IMR-90 (cell line): ENCODE measurements around the gene TMEM130. TPM values are rescaled to one million over a fixed set of nuclear protein-coding genes. Genes with fewer than 3 reads are reported as not detected.

Experiments used
- ATAC-seq: fragments of 200-7000 bp; cut with Tn5 transposase; 2 replicates; pipeline ENCODE4 v1.9.1; 2020; ENCODE audit warnings: low read depth, mild to moderate bottlenecking, moderate library complexity
- BruUV-seq: library from RNA; stranded (reverse); fragments of 400-500 nt; replicated peaks from 2 replicates; lab custom pipeline; 2021; lab: Mats Ljungman, UMichigan
- CTCF ChIA-PET: fragments of 300-600 bp; formaldehyde crosslinking; extraction: SDS; loops from one replicate; lab custom pipeline; 2021; ENCODE audit warnings: antibody characterized with exemption; lab: Yijun Ruan, JAX
- POLR2A ChIA-PET: fragments of 300-600 bp; sonication (Branson Sonifier 250); formaldehyde crosslinking; loops from one replicate; lab custom pipeline; 2022; ENCODE audit warnings: antibody characterized with exemption; ENCODE audit not compliant: unreplicated experiment; lab: Charles Lee
- DNase-seq: peaks from one replicate; pipeline ENCODE4 v3.0.0; 2013
- H2AFZ ChIP-seq: replicated peaks from 2 replicates; pipeline ENCODE3; 2013; ENCODE audit warnings: low read length, mild to moderate bottlenecking; ENCODE audit not compliant: poor library complexity
- H2AK5ac ChIP-seq: 2 replicates; pipeline ENCODE4 v1.6.1; 2013; ENCODE audit warnings: low read depth, low read length, inconsistent platforms
- H2AK9ac ChIP-seq: replicated peaks from 2 replicates; pipeline ENCODE3; 2013; ENCODE audit warnings: mild to moderate bottlenecking, low read depth, low read length, moderate library complexity; ENCODE audit not compliant: poor library complexity
- H2BK120ac ChIP-seq: 2 replicates; pipeline ENCODE4 v1.6.1; 2013; ENCODE audit warnings: low read depth, low read length, inconsistent platforms
- H2BK15ac ChIP-seq: 3 replicates; pipeline ENCODE4 v1.6.1; 2013; ENCODE audit warnings: low read depth, low read length, inconsistent platforms
- H2BK20ac ChIP-seq: 2 replicates; pipeline ENCODE4 v1.6.1; 2013; ENCODE audit warnings: low read depth, mild to moderate bottlenecking, inconsistent platforms, low read length, moderate library complexity
- H2BK5ac ChIP-seq: 2 replicates; pipeline ENCODE4 v1.6.1; 2013; ENCODE audit warnings: mild to moderate bottlenecking, low read depth, low read length, inconsistent platforms; ENCODE audit not compliant: poor library complexity, severe bottlenecking
- H3K14ac ChIP-seq: replicated peaks from 2 replicates; pipeline ENCODE4 v1.6.1; 2013; ENCODE audit warnings: low read depth, low read length, inconsistent platforms
- H3K18ac ChIP-seq: 2 replicates; pipeline ENCODE4 v1.6.1; 2013; ENCODE audit warnings: low read depth, low read length, control low read depth
- H3K23ac ChIP-seq: 2 replicates; pipeline ENCODE4 v1.6.1; 2013; ENCODE audit warnings: low read depth, low read length, inconsistent platforms
- H3K27ac ChIP-seq: 2 replicates; pipeline ENCODE4 v1.5.1; 2013; ENCODE audit warnings: mild to moderate bottlenecking, control low read depth, low read length; ENCODE audit not compliant: insufficient read depth
- H3K27me3 ChIP-seq: 2 replicates; pipeline ENCODE4 v1.6.1; 2013; ENCODE audit warnings: low read length; ENCODE audit not compliant: control insufficient read depth, insufficient read depth
- H3K36me3 ChIP-seq: 2 replicates; pipeline ENCODE4 v1.6.1; 2013; ENCODE audit warnings: low read length, mixed read lengths; ENCODE audit not compliant: control insufficient read depth, insufficient read depth
- H3K4ac ChIP-seq: 2 replicates; pipeline ENCODE4 v1.6.1; 2013; ENCODE audit warnings: low read depth, low read length, inconsistent platforms
- H3K4me1 ChIP-seq: 2 replicates; pipeline ENCODE4 v1.6.1; 2013; ENCODE audit warnings: low read length, mixed read lengths; ENCODE audit not compliant: control insufficient read depth, insufficient read depth
- H3K4me2 ChIP-seq: 2 replicates; pipeline ENCODE4 v1.6.1; 2013; ENCODE audit warnings: low read depth, mild to moderate bottlenecking, control low read depth, low read length, moderate library complexity
- H3K4me3 ChIP-seq: 2 replicates; pipeline ENCODE4 v1.5.1; 2013; ENCODE audit warnings: low read depth, mild to moderate bottlenecking, control low read depth, low read length, moderate library complexity; ENCODE audit not compliant: insufficient read depth
- H3K56ac ChIP-seq: 2 replicates; pipeline ENCODE4 v1.6.1; 2013; ENCODE audit warnings: low read length, inconsistent platforms; ENCODE audit not compliant: insufficient read depth; ENCODE audit errors: extremely low read depth
- H3K79me1 ChIP-seq, 2 experiments: 2 replicates each; pipeline ENCODE4 v1.6.1; 2013; ENCODE audit warnings: low read length in 2 of 2, inconsistent platforms in 1 of 2, low read depth in 1 of 2
- H3K9ac ChIP-seq: 2 replicates; pipeline ENCODE4 v1.6.1; 2013; ENCODE audit warnings: low read depth, low read length, control low read depth
- H3K9me1 ChIP-seq: 2 replicates; pipeline ENCODE4 v1.6.1; 2013; ENCODE audit warnings: low read length, inconsistent platforms; ENCODE audit not compliant: insufficient read depth
- H3K9me3 ChIP-seq: 2 replicates; pipeline ENCODE4 v1.6.1; 2013; ENCODE audit warnings: low read length; ENCODE audit not compliant: control insufficient read depth, insufficient read depth
- H4K20me1 ChIP-seq: 2 replicates; pipeline ENCODE4 v1.6.1; 2013; ENCODE audit warnings: low read length, inconsistent platforms; ENCODE audit not compliant: insufficient read depth
- H4K5ac ChIP-seq: 2 replicates; pipeline ENCODE4 v1.6.1; 2013; ENCODE audit warnings: mild to moderate bottlenecking, low read depth, low read length, control low read depth
- H4K8ac ChIP-seq, 2 experiments: 2 replicates each; pipeline ENCODE4 v1.6.1; 2013; ENCODE audit warnings: low read depth in 2 of 2, low read length in 2 of 2, control low read depth in 1 of 2, inconsistent platforms in 1 of 2
- H4K91ac ChIP-seq: 2 replicates; pipeline ENCODE4 v1.6.1; 2013; ENCODE audit warnings: low read depth, low read length, inconsistent platforms; ENCODE audit not compliant: insufficient read depth
- MAZ ChIP-seq: IDR thresholded peaks from 2 replicates; pipeline ENCODE4 v1.6.1; 2012; ENCODE audit warnings: low read depth, mild to moderate bottlenecking, low read length, improper control_type of control experiment, moderate library complexity, borderline replicate concordance
- NFE2L2 ChIP-seq: fragments of 150-350 bp; IDR thresholded peaks from 2 replicates; pipeline ENCODE4 v1.6.1; 2016; ENCODE audit warnings: low read depth, mild to moderate bottlenecking, low read length
- POLR2A ChIP-seq: IDR thresholded peaks from 2 replicates; pipeline ENCODE4 v1.6.1; 2012; ENCODE audit warnings: mild to moderate bottlenecking, low read depth, low read length
- WGBS, 2 experiments: methylation state at CpG; one replicate each; pipeline versions ENCODE4 v1.1.5 to v1.1.7; 2013; ENCODE audit warnings: missing lambda C conversion rate in 2 of 2; ENCODE audit not compliant: insufficient read length in 1 of 2; ENCODE audit errors: extremely low coverage in 2 of 2; 5-methylcytosine and 5-hydroxymethylcytosine counted together
- dilution Hi-C: fragments of 300-500 bp; cut with HindIII; formaldehyde crosslinking; loops from one replicate; pipeline ENCODE4 v1.14.3; 2018; ENCODE audit warnings: low sequenced_read_pairs; ENCODE audit not compliant: unreplicated experiment
- in situ Hi-C: fragments of 300-500 bp; cut with MboI; formaldehyde crosslinking; loops from 3 replicates; pipeline ENCODE4 v1.14.3; 2019; ENCODE audit warnings: low sequenced_read_pairs, inconsistent platforms, mixed read lengths
- intact Hi-C: fragments of 100-400 bp; cut with micrococcal nuclease; formaldehyde crosslinking; loops from 2 replicates; pipeline ENCODE4 v1.10.0; 2022
- polyA plus RNA-seq, 3 experiments: library from polyadenylated mRNA; depleted of rRNA; stranded (reverse); fragments of >200 nt; gene quantifications; 2 replicates each; pipeline ENCODE4 v1.2.3, GENCODE V29; 2012; ENCODE audit warnings: low replicate concordance in 1 of 3
- total RNA-seq: library from RNA; depleted of rRNA; stranded (reverse); fragments of >200 nt; gene quantifications from 2 replicates; pipeline ENCODE4 v1.2.3, GENCODE V29; 2012

TMEM130 gene
- total and polyA plus RNA-seq, 2 of the 4 experiments (the other 2 are of a cell fraction), result 1.1 to 14.8 TPM

- H3K36me3 ChIP-seq, result no peaks in the 10 kb centered on the region
- H4K91ac ChIP-seq, result no peak overlapping the region
- no peak overlapping the region for H2AK5ac ChIP-seq
- intact Hi-C loops, result no loop called here
- DNase-seq (no peak), ATAC-seq (no peak)
- H3K27me3 ChIP-seq, result no peaks in the 10 kb centered on the region
- H2AFZ ChIP-seq, result no peak overlapping the region
- dilution Hi-C loops, result no loop called here
- no peak overlapping the region for H3K4me2 ChIP-seq
- H3K27ac ChIP-seq, result no peak overlapping the region
- no peaks in the 10 kb centered on the region for H3K9me3 ChIP-seq
- H3K4me3 ChIP-seq, result no peak overlapping the region
- no peak overlapping the region for H2AK9ac ChIP-seq
- no peak overlapping the region for H4K8ac ChIP-seq
- no peak overlapping the region for H3K9ac ChIP-seq
- WGBS, 2 experiments, result no CpG with 5 or more reads among the region's 4 CpGs
- ChIA-PET POLR2A (no interaction called here), CTCF (interaction anchor here (0.7 kb wide), 1 partner anchor 664 kb away, joined by 3 read pairs; no protein-coding TSS in a partner anchor)
- H2BK20ac ChIP-seq, result no peak overlapping the region
- no peak overlapping the region for H3K56ac ChIP-seq
- BruUV-seq, result no TSS peak
- peaks cover 0 to 3% of the 10 kb centered on the region in 2 experiments; a peak in 1 of 4 replicates for H3K79me1 ChIP-seq
- no peaks in the 10 kb centered on the region for H4K20me1 ChIP-seq
- H2BK120ac ChIP-seq, result no peak overlapping the region
- in situ Hi-C loops, result no loop called here
- peaks cover 9% of the 10 kb centered on the region for H3K9me1 ChIP-seq
- H3K18ac ChIP-seq, result no peak overlapping the region
- H2BK5ac ChIP-seq, result no peak overlapping the region
- no peak for TF ChIP-seq POLR2A
- no peak for TF ChIP-seq MAZ
- no peak for TF ChIP-seq NFE2L2
- no peak overlapping the region for H2BK15ac ChIP-seq
- no peak overlapping the region for H3K4ac ChIP-seq
- H3K14ac ChIP-seq, result no peak overlapping the region
- no peak overlapping the region for H3K23ac ChIP-seq
- H4K5ac ChIP-seq, result no peak overlapping the region
- H3K4me1 ChIP-seq, result peaks cover 7% of the 10 kb centered on the region
Measured at GRCh38 chr7:98862203-98862602, 7.6 kb downstream of the TMEM130 start.
